GM10248 (cell line): ENCODE data around the gene EIF4H.
A peak's percentile ranks its signal among the peaks of the same experiment; 100 is the strongest.
"Not testable (repeated sequence)": the region's sequence is repeated elsewhere in the genome, so short reads cannot be mapped to it uniquely, and the experiment has no call there.

ENCODE experiments used
- CTCF ChIA-PET: fragments of 300-600 bp; sonication (Branson Sonifier 250); formaldehyde crosslinking; extraction: SDS; loops from one replicate; lab custom pipeline; 2021; ENCODE audit warnings: antibody characterized with exemption; lab: Yijun Ruan, JAX
- POLR2A ChIA-PET: fragments of 350-650 bp; sonication (Branson Sonifier 250); formaldehyde crosslinking; extraction: SDS; loops from one replicate; lab custom pipeline; 2020; ENCODE audit warnings: antibody characterized with exemption; lab: Yijun Ruan, JAX
- DNase-seq: peaks from one replicate; pipeline ENCODE4 v3.0.0; 2012; ENCODE audit errors: extremely low spot score
- TF ChIP-seq, protein P1 (sequence below): IDR thresholded peaks from 2 replicates; pipeline ENCODE4 v1.5.1; 2012; ENCODE audit warnings: mild to moderate bottlenecking, low read depth; ENCODE audit errors: extremely low read depth, missing control alignments, control extremely low read depth

The EIF4H gene

DNA sequence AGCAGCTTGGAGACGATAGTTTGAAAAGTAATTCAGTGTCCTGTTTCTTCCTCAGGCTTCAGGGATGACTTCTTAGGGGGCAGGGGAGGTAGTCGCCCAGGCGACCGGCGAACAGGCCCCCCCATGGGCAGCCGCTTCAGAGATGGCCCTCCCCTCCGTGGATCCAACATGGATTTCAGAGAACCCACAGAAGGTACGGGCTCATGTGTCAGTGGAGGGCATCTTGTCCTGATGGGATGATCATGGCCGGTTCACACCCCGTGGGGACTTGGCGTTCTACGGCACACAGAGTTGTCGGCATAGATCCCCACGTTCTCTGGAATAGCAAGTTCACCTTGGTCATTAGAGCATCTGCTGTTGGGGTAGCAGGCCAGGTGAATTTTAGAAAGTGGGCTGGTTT, 20.5 kb downstream of the EIF4H start:
- CTCF ChIA-PET: interaction anchor here (0.8 to 4.4 kb wide), 4 partner anchors 9 to 168 kb away, joined by 3 to 39 read pairs (median 18); no protein-coding TSS in a partner anchor
- DNase-seq: no peak
- POLR2A ChIA-PET: interaction anchor here (2.1 kb wide), 1 partner anchor 12 kb away, joined by 7 read pairs; no protein-coding TSS in a partner anchor
- TF ChIP-seq, protein P1, sequence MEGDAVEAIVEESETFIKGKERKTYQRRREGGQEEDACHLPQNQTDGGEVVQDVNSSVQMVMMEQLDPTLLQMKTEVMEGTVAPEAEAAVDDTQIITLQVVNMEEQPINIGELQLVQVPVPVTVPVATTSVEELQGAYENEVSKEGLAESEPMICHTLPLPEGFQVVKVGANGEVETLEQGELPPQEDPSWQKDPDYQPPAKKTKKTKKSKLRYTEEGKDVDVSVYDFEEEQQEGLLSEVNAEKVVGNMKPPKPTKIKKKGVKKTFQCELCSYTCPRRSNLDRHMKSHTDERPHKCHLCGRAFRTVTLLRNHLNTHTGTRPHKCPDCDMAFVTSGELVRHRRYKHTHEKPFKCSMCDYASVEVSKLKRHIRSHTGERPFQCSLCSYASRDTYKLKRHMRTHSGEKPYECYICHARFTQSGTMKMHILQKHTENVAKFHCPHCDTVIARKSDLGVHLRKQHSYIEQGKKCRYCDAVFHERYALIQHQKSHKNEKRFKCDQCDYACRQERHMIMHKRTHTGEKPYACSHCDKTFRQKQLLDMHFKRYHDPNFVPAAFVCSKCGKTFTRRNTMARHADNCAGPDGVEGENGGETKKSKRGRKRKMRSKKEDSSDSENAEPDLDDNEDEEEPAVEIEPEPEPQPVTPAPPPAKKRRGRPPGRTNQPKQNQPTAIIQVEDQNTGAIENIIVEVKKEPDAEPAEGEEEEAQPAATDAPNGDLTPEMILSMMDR: no peak

GRCh38 chr7:74195139-74195860, 21.1 kb downstream of the EIF4H start:
- ChIA-PET POLR2A (interaction anchor here (2.1 kb wide), 1 partner anchor 13 kb away, joined by 7 read pairs; no protein-coding TSS in a partner anchor), CTCF (interaction anchor here (4.4 kb wide), 1 partner anchor 11 kb away, joined by 39 read pairs; no protein-coding TSS in a partner anchor)
- DNase-seq: not testable (repeated sequence)

DNA sequence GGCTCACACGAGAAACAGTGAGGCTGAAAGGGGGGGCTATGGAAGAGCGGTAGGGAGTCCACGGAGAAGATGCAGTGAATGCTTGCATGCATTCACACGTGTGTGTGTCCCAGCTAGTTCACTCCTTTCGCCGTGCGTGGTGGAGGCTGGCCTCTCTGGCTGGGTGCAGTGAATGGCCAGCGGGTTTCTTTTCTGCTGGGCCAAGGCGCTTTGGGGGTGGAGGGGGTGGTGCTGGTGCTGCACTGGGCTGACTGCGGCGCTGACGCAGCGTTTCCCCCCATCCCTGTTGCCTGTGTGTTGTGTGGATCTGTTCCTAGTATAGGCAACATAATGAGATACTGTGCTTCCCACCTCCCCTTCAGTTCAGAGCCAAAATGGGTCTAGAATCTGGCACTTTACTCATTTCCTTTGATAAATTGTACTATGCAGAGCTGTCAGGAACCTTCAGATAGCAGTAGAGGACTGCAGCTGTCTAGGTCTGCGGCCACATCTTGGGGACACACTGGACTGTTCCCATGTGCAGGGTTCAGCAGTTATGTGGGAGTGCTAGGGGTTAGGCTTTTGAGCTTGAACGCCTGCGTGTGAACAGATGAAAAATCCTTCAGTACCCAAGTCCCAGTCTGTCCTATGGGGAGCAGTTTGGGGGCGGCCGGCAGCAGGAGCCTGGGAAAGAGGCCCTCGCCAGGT, 22.0 kb downstream of the EIF4H start:
- POLR2A ChIA-PET, DNase-seq: not testable (repeated sequence)
- CTCF ChIA-PET: interaction anchor here (1.2 to 2.3 kb wide), 2 partner anchors 11 to 13 kb away, joined by 3 to 16 read pairs; no protein-coding TSS in a partner anchor

DNA sequence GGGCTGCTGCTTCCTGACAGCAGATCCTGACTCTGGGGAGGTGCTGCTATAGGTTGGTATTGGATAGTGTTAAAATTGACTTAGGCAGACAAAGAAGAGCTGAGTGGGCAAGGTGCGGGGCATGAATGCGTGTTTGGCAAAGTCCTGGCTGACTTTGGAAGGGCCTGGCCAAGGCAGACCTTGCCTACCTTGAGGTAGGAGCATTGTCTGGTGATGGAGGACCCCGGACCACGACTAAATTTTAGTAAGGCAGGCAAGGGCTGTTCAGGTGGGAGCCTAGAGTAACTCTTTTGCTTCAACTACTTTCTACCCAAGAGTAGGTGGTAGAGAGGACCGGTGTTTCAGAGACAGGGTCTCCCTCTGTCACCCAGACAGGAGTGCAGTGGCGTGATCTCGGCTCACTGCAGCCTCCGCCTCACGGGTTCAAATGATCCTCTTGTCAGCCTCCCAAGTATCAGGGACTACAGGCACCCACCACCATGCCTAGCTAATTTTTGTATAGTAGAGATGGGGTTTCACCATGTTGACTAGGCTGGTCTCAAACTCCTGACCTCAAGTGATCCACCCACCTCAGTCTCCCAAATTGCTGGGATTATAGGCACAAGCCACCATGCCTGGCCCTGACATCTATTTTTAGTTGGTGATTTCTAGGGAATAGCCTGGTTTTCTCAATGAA, 23.4 kb downstream of the EIF4H start:
- CTCF ChIA-PET: interaction anchor here (1.2 to 2.3 kb wide), 4 partner anchors 9 to 203 kb away, joined by 3 to 16 read pairs (median 8); no protein-coding TSS in a partner anchor

GRCh38 chr7:74199551-74200355, 25.6 kb downstream of the EIF4H start:
- no peak for DNase-seq
- POLR2A ChIA-PET: interaction anchor here (0.7 to 1.2 kb wide), 3 partner anchors 9 to 17 kb away, joined by 3 read pairs; partner anchors contain the start of gene LAT2
- CTCF ChIA-PET: interaction anchor here (0.6 to 1.9 kb wide), 5 partner anchors 8 to 366 kb away, joined by 3 to 7 read pairs (median 3); no protein-coding TSS in a partner anchor
- TF ChIP-seq, protein P1: no peak

More for the DNA sequence above, 23.4 kb downstream of the EIF4H start:
- POLR2A ChIA-PET: interaction anchor here (0.7 kb wide), 2 partner anchors 12 to 207 kb away, joined by 3 to 12 read pairs; partner anchors contain the start of gene LAT2
- no peak for DNase-seq
- TF ChIP-seq, protein P1: no peak

- no peak for DNase-seq
- POLR2A ChIA-PET: interaction anchor here (0.6 to 1.0 kb wide), 3 partner anchors 10 to 148 kb away, joined by 3 read pairs; no protein-coding TSS in a partner anchor
- TF ChIP-seq, protein P1: peak; percentile 35
- CTCF ChIA-PET: interaction anchor here (0.6 to 9.5 kb wide), 8 partner anchors 9 to 200 kb away, joined by 3 to 197 read pairs (median 4); no protein-coding TSS in a partner anchor
These were observed 28.8 kb downstream of the EIF4H start for GRCh38 chr7:74202841-74203556.
